ENCODE results near the gene DERL2.

The DERL2 gene

DNA sequence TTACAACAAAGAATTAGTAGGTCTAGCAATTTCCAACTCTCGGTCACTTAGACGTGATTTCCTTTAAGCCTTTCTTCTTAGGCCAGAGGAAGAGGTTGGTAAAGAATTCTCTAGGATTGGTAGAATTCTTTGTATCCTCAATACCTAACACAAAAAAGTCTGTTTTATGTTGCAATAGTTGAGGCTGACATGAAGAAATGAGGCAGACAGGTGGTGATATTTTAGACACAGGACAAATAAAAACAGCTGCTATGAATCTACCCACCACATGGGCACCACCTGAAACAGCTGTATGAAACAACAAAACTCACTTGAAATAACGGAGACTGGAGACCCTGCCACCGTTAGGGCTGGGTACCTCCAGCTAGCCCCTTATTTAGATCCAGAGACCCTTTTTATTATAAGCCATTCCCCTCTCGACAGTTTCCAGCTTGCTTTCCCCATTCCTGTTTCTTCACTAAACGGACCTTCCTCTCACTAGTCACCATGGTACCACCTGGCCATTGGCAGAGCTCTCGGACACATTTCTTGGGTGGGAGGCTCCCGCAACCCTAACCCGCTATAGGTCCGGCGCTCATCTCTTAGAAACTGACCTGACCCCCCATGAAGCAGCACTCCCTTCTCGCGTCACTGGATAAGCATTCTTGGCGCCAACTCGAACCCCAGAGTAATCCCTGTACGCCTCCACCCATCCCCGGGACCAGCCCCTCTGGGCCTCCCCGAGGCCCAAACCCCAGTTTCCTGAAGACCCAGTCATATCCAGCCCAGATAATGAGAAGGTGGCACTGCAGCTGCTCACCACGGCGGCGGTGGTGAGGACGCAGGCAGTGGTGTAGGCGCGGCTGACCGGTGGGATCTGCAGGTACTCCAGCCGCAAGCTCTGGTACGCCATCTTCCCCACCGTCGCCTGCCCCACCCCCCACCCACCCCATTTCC is at the start of gene DERL2:
DERL2 (minus strand) TSS at position 909 of the 936 bp plus-strand sequence; CDS start at position 892, 17 bp downstream.
- DNase-seq, result no peak

DNA sequence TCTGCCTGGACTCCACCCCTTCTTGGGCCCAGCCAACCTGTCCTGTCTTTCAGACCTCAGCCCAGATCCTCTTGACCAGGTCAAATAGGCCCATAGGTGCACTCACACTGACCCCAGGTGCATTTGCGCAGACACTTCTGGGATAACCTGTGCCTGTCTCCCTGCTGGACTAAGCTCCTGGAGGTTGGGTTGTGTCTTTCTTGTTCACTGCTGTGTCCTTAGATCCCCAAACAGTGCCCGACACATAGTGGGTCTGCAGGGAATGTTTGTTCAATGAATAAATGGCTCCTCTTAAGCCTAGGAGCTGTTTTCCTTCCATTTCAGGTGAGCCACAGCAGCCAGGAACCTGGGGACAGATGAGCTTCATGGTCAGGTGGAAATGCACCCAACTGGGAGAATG is 49.5 kb upstream of the DERL2 start:
- DNase-seq, result no peak

DNA sequence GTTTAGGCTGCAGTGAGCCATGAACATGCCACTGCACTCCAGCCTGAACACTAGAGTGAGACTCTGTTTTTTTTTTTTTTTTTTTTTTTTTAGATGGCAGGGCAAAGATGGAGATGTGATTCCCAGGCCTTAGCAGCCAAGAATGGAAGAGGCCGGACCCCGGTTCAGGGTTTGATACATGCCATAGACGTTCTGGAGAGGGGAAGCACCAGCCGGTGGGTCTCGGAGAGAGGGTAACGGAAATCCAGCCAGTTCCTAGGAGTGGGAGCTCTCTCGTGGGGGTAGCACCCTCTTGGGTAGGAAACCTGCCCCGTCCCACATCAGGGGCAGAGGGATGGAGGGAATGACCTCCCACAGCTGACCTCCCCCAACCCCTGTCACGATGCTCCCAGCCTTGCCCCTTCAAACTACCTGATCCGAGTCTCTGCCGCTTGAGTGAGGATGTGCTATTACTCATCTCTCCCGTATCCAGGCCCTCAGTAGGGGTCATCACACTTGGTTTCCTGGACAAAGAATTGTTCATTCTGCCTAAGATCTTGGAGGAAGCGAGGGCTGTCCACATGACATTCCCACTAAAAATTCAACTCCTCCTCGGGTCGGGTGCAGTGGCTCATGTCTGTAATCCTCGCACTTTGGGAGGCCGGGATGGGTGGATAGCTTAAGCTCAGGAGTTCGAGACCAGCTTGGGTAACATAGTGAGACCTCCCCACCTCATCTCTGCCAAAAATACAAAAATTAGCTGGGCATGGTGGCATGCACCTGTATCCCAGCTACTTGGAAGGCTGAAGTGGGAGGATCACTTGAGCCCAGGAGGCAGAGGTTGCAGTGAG is 47.7 kb upstream of the DERL2 start:
- DNase-seq, result no peak

DNA sequence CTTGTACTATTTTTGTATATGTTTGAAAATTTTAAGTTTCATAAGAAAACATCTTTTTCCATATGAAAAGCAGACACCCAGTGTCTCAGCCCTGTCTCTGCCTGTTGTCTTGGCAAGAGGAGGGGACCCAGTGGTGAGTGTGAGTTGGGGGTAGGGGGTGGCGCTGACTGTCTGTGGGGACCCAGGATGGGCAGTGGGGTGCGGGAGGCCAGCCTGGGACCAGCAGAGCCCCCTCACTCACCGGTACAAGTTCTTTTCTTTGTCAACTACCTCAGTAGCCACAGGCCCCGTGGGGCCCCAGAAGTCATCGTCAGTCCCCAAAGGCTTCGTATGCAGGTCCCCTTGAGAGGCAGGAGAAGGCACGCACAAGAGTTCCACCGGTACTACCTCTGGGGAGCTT is 46.6 kb upstream of the DERL2 start:
- no peak for DNase-seq

DNA sequence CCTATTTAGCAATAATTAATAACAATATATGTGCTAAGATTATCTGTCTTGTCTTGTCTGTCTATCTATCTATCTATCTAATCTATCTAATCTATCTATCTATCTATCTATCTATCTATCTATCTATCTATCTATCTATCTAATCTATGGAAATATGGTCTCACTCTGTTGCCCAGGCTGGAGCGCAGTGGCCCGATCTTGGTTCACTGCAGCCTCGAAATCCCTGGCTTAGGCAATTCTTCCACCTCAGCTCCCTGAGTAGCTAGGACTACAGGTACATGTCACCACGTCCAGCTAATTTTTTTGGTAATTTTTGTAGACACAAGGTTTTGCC is 45.1 kb upstream of the DERL2 start:
- DNase-seq, result no peak

DNA sequence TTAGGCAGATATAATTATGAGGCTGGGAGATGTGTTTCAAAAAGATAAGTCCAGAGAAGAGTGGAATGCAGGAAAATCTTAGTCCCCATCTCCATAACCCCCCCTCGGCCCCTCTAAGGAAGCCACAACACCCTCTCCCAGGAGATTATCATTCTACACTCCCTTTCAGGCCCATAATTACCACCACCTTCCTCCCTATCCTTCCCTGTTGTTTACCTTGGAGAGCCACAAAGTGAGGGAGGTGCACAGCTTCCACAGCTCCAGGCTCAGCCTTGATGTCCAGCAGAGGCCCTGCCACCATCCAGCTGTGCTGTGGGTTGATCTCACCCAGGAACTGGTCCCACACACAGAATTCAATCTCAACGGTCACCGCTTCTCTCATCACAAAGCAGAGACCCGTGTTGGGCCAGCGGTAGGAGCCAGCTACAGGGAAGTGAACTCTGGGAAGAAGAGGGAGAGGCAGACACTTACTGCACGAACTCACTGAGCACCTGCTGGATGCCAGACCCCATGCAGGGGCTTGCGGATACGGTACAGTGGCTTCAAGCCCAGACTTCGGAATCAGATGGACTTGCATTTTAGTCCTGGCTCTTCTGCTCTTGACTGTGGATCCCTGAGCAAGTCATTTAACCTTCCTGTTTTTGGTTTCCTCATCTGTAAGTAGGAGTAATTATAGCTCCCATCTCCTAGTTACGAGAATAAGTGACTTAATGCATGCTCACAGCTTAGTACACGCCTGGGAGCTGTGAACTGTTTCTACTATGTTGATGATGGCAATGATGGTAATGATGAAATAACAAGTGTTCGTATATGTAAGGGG is 44.5 kb upstream of the DERL2 start:
- no peak for DNase-seq

DNA sequence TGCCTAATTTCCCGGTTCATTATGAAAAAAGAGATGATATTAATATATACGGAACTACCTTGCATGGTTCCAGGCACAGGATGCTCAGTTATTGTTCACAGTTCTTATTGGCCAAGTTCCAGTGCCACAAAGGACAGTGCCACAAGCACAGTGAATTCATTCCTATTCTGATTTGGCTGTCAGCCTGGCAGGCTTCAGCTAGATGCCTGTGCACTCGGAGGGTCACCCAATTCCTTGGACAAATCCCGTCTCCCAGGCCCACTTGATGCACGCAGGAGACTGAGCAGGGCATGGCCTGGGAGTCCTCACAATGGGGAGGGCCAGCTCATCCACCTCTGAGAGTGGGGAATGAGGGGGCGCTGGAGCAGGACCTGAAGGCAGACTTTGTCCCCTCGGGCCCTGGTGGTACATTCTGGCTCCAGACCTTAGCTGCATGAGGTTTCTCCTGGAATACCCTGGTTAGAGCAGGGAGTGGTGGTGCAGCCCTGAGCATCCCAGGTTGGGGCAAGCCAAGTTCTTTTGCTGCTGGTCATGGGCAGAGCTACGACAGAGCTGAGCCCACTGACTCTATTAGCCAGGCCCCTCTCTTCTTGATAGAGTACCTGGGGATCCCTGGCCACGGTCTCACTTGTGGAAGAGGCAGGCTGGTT is 41.7 kb upstream of the DERL2 start:
- no peak for DNase-seq

DNA sequence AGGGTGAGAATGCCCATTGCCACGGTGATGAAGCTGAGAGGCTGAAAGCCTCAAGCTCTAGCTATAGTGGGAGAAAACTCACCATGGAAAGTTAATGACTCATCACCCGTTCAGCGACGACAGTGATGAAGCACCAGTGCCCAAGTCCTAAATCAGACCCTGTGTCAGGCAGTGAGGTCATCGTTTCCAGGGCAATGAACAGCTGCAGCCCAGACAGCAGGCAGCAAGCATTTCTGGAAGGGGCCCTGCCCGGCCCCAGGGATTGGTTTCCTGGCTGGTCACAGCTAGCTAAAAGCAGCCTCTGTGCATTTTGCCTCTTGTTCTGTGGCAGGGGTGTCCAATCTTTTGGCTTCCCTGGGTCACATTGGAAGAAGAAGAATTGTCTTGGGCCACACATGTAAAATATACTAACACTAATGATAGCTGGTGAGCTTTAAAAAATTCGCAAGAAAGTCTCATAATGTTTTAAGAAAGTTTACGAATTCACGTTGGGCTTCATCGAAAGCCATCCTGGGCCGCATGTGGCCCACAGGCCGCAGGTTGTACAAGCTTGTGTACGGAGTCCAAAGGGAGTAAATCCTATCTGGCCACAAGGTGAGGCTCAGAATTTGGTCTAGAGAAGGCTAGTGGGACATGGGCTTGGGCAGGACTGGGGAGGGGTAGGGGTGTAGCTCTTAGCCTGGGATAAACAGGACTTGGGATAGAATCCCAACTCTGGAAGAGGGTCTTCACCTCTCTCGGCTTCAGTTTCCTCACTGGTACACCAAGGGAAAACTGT is 41.0 kb upstream of the DERL2 start:
- DNase-seq, result no peak

DNA sequence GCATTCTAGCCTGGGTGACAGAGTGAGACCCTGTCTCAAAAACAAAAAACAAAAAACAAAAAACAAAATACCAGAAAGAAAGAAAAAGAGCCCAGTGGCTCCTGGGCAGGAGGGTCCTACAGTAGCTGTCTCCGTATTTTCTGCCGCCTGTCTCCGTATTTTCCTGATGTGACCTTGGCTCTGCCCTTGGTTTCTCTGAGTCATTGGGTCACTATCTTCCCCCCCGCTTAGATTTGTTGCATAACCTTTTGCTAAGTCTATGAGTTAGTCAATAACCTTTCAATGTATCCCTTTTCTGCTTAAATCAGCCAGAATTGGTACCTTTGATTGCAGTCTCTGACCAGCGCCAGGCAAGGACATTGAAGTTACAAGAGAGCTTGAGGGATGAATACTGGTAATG is 37.3 kb upstream of the DERL2 start:
- no peak for DNase-seq

DNA sequence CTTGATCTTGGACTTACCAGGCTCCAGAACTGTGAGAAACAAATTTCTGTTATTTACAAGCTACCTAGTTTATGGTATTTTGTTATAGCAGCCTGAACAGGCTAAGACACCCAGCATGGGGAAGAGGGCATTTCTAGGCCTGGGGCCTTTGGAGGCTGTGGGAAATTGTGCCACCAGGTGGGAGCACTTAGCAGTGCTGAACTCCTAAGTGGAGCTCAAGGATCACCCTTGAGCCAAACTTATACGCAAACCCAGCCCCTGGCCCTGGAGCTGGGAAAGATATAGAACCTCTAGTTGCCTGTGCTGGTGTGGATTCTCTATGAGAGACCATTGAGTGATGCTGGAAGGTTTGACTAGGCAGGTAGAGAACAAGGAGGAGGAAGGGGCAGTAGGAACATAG is 36.5 kb upstream of the DERL2 start:
- DNase-seq, result no peak

DNA sequence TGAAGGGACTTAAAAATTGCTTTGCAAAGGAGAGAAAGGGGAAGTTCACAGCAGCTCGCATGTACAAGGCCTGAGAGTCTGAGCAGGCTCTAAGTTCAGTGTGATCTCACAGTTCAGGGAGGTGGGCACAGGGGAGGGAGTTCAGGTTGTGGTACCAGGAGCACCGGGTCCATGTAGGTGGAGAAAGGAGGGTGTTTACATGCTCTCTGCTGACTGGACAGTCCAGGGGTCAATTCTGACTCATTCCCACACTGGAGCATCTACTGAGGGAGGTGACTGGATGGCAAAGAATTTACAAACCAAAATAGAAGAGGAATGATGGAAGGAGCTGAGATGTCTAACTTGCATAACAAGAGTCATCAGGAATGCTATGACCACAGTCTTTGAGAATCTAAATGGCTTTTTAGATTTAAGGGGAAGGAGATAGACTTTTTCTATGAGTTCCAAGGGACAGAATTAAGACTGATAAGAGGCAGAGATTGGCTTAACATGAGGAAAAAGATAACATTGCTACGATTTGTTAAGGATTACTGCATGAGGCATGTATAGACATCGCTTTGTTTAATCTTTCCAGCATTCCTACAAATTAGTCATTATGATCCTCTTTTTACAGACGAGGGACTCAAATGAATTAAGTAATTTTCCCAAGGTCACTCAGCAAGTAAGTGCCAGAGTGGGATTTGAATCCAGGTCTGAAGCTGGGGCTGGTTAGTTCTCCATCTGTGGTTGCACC is 30.2 kb upstream of the DERL2 start:
- DNase-seq, result no peak

DNA sequence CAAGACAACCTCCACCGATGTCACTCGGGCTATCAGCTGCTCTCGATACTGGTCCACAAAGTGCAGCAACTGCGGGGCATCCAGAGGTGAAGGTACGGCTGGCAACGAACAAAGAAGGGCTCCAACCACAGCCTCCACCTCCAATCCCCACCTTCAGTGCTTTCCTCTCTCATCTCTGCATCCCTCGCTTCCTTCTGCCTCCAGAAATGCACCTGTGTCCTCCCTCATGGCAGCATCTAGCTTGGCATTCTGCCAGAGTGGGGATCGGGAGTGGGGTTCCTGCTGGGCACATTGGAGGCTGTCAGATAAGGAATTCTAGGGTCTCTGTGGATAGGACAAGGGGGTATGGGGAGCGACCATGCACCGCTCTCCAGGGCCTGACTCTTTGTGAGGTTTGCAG is 29.0 kb upstream of the DERL2 start:
- DNase-seq, result no peak

DNA sequence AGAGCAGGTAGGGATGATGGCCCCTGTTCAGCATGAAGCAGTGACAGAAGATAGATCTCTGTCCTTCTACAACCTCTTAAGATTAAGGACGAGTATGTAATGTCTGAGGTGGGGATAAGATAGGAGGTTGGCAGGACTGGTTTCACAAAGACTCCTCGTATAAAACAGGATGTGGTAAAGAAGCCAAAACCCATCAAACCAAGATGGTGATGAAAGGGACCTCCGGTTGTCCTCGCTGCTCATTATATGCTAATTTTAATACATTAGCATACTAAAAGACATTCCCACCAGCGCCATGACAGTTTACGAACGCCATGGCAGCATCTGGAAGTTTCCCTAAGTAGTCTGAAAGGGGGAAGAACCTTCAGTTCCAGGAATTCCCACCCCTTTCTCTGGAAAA is 27.6 kb upstream of the DERL2 start:
- DNase-seq, result no peak

DNA sequence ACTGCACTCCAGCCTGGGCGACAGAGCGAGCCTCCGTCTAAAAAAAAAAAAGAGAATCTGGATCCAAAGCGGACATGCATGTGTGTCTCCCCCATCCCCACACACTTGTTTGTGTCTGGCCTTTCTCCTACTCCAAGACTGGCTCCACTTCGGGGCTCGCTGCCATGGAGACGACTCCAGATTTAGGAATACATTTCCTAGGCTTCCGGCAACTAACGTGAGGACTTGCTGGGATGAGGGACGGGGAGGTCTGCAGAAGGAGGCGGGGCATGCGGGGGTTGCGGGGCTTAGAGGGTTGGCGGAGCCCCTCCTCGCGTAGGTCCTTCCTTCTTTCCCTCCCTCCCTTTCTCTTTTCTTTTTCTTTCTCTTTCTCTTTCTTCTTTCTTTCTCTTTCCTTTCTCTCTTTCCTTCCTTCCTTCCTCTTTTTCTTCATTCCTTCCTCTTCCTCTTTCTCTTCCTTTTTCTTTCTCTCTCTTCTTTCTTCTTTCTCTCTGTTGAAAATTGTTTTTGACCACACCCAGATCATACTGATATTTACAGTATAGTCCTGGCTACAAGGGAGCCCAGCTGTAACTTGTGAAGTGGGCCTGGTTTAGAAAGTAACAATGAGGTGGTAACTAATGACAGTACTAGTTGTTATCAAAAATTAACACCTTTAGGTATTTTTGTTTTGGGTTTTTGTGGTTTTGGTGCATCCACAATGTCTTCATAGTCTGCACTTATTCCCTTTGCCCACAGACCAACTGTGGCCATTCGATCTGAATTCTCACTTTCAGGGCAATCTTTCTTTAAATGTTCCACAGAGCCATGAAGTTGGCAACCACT is 25.6 kb upstream of the DERL2 start:
- no peak for DNase-seq

DNA sequence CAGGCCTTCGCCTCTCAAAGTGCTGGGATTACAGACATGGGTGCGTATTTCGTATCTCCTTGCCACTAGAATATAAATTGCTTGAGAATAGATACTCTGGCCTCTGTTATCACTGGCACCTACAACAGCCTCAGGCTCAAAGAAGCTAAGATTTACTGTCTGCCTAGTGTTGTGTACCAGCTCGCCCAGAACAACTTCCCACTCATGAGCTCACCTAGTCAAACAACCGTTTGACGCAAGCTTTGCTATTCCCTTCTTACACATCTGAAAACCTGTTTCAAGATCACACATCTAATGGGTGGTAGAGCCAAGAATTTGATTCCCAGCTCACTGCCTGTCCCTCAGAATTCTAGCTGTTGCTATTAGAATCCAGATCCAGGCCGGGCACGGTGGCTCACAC is 24.8 kb upstream of the DERL2 start:
- no peak for DNase-seq

DNA sequence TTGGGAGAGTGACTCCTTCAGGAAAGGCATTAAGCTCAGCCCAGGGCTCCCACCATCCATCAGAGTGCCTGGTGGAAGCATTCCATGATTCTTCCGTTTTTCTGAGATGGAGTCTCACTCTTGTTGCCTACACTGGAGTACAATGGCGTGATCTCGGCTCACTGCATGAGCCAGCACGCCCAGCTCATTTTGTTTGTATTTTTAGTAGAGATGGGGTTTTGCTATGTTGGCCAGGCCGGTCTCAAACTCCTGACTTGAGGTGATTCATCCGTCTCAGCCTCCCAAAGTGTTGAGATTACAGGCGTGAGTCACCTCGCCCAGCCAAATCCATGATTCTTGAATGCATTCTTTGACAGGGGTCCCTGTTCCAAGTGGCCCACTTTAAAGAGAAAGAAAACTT is 23.5 kb upstream of the DERL2 start:
- no peak for DNase-seq

DNA sequence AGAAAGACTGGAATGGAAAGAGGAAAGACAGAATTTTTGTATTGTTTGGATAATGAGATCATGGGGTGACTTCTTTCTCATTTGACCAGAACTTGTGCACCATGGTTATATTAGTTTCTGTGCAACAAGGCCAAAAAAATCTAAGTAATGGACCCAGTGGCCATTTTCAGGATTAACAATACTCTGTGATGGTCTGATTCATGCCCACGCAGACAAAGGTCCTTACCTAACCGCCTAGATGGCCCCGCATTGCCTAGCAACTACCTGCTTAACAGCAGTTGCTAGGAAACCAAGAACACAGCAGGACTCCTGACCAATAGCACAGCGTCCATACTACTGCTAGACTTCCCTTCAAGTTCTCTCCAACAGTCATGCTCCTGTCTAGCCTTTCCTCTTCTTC is 22.8 kb upstream of the DERL2 start:
- DNase-seq, result peak; percentile 6

DNA sequence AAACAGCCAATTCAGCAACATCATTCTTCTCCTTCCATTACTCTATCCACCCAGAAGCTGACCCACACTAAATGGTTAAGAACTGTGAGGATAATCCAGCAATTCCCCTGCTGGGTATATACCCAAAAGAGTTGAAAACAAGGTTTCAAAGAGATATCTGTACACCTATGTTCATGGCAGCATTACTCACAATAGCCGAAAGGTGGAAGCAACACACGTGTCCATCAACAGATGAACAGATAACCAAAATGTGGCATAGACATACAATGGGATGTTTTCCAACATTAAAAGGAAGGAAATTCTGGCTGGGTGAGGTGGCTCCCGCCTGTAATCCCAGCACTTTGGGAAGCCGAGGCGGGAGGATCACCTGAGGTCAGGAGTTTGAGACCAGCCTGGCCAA is 20.3 kb upstream of the DERL2 start:
- no peak for DNase-seq

DNA sequence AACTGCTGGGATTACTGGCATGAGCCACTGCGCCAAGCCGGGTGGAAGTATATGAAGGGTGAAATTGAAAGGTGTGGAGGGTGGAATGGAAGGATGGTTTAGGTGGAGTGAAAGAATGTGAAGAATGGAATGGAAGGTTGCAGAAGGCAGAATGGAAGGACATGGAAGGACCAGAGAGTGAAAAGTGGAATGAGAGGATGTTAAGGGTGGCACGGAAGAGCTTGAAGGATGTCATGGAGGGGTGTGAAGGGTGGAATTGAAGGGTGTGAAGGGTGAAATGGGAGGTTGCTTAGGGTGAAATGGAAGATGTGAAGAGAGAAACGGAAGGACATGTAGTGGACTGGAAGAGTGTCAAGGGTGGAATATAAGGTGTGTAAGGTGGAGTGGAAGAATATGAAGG is 16.6 kb upstream of the DERL2 start:
- DNase-seq, result no peak

DNA sequence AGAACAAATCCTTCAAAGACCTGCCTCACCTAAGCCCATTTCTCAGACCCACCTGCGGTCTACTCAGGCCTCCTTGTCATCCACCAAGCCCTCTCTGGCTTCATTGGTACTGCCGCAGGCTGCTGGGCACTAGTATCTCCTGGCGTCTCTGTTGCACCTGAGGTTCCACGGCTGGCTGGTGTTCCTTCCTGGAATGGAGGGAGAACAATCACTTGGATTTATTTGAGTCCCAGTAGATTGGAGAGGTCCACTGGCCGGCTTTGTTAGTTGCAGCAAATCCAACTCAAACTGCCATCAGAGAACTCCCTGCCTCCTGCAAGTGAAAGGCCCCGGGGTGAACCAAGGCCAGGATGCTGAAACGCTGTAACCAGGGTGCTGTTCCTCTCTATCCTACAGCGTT is 15.7 kb upstream of the DERL2 start:
- no peak for DNase-seq

Measured in DMS153 (cell line).